ENCODE measurements around the gene FGF18.

FGF18 gene

DNA sequence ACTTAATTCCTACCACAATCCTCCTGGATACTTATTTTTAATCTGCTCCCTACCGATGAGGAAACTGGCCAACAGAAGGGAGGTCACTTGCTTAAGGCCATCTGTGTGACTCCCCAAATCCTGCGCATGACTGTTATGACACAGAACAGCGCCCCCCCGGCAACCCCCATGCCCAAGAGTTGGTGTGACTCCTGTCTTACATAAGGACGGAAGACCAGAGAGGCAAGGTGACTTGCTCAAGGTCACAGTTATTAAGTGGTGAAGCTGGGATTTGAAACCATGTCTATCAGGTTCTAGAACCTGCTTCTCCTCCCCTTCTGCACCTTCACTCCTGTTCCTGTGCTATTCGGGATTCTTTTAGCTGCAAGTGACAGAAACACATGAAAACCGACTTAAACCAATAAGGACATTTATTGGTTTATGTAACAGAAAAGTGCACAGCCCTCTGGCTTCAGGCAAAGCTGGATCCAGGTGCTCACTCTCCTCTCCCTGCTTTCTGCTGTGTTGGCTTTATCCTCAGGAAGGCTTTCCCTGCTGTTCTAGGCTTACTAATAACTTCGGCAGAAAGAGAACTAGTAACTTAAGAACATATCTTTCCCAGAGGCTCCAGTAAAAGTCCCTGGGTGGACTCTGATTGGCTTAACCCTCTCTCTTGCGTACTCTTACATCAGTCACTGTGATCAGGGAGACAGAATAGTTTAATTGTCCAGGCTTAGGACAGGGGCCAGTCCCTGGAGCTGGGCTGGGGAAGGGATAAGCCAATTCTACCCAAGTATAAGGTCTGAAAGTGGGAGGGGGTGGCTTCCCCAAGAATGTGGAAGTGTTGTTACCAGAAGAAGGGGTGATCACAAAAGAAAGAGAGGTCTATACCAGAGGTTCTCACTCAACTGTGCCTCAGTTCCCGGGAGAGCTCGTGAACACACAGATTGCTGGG lies 43.7 kb downstream of the FGF18 start:
- no peak for DNase-seq (ENCODE audit: low read depth)
- TF ChIP-seq, protein P1, sequence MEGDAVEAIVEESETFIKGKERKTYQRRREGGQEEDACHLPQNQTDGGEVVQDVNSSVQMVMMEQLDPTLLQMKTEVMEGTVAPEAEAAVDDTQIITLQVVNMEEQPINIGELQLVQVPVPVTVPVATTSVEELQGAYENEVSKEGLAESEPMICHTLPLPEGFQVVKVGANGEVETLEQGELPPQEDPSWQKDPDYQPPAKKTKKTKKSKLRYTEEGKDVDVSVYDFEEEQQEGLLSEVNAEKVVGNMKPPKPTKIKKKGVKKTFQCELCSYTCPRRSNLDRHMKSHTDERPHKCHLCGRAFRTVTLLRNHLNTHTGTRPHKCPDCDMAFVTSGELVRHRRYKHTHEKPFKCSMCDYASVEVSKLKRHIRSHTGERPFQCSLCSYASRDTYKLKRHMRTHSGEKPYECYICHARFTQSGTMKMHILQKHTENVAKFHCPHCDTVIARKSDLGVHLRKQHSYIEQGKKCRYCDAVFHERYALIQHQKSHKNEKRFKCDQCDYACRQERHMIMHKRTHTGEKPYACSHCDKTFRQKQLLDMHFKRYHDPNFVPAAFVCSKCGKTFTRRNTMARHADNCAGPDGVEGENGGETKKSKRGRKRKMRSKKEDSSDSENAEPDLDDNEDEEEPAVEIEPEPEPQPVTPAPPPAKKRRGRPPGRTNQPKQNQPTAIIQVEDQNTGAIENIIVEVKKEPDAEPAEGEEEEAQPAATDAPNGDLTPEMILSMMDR (conservative IDR thresholded peaks at IDR 0.05; ENCODE audit: low read depth, low read length): no peak
- no peak overlapping the region for H3K4me3 ChIP-seq (ENCODE audit: low read length)

DNA sequence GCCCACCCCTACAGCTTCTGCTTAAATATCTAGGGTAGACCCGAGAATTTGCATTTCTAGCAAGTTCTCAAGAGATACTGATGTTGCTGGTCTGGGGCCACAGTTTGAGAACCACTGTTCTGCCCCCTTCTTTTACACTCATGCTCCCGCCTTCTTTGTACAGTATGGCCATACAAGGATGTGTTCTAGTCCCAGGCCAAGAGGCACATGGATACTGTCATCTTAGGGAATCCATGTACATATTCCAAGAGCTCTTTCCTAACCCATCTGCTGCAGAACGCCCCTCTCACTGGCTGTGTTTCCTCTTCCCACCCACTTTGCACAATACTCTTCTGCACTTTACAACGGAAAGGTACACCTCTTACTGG lies 44.4 kb downstream of the FGF18 start:
- TF ChIP-seq, protein P1 (conservative IDR thresholded peaks at IDR 0.05; ENCODE audit: low read depth, low read length): no peak
- no peak overlapping the region for H3K4me3 ChIP-seq (ENCODE audit: low read length)
- no peak for DNase-seq (ENCODE audit: low read depth)

DNA sequence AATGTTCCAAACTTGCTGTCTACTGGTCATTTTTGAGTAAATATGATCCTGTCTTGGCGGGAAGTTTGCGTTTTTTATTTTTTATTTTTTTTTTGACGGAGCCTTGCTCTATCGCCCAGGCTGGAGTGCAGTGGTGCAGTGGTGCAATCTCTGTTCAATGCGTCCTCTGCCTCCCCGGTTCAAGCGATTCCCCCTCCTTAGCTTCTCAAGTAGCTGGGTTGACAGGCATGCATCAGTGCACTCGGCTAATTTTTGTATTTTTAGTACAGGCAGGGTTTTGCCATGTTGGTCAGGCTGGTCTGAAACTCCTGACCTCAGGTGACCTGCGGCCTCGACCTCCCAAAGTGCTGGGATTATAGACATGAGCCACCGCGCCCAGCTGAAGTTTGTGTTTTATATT lies 45.4 kb downstream of the FGF18 start:
- TF ChIP-seq, protein P1 (conservative IDR thresholded peaks at IDR 0.05; ENCODE audit: low read depth, low read length): no peak
- no peak for DNase-seq (ENCODE audit: low read depth)
- no peak overlapping the region for H3K4me3 ChIP-seq (ENCODE audit: low read length)

DNA sequence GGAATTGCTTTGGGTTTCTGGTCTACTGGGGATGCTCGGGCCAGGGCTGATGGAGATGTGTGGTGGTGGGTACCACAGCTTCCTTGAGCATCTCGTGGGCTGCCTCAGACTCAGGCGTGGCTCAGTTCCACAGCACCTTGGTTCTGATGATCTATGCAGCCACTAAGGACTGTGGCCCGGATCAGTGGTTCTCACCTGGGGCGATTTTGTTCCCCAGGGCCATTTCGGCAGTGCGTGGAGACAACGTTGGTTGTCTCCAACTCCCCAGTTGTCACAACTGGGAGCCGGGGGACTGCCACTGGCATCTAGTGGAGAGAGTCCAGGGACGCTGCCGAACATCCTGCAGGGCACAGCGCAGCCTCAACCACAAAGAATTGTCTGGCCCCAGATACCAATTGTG lies 47.7 kb downstream of the FGF18 start:
- no peak overlapping the region for H3K4me3 ChIP-seq (ENCODE audit: low read length)
- TF ChIP-seq, protein P1 (conservative IDR thresholded peaks at IDR 0.05; ENCODE audit: low read depth, low read length): no peak
- DNase-seq (ENCODE audit: low read depth): no peak

DNA sequence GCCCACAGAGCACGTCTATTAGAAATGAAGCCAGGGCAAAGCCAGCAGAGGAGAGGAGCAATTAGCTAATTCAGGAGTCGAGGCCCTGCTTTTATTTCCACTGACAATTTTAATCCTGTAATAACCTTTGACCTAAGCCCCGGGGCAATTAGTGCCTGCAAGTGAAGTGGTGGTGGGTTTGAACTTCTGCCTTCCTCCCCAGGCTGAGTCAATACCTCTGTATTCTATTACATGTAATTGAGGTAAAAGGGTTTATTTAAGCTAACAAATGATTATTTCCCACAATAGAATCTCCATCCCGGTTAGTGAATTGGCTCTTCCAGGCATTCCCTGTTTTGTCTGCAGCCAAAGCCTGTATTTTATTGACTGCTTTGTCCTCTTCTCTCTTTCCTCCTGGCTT lies 49.9 kb downstream of the FGF18 start:
- H3K4me3 ChIP-seq (ENCODE audit: low read length): no peak overlapping the region
- TF ChIP-seq, protein P1 (conservative IDR thresholded peaks at IDR 0.05; ENCODE audit: low read depth, low read length): no peak
- DNase-seq (ENCODE audit: low read depth): no peak

DNA sequence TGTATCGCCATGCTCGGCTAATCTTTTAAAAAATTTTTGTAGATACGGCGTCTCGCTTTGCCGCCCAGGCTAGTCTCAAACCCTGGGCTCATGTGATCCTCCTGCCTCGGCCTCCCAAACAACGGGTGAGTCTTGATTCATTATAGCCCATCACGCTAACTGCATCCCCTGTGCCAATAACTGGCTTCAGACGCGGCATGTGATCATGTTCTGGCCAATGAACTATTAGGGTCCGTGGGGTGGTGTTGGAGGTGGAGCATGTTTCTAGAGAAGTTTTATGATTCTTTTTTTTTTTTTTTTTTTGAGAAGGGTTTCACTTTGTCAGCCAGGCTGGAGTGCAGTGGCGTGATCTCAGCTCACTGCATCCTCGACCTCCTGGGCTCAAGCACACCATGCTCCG lies 51.0 kb downstream of the FGF18 start:
- no peak for DNase-seq (ENCODE audit: low read depth)
- no peak overlapping the region for H3K4me3 ChIP-seq (ENCODE audit: low read length)
- TF ChIP-seq, protein P1 (conservative IDR thresholded peaks at IDR 0.05; ENCODE audit: low read depth, low read length): no peak

DNA sequence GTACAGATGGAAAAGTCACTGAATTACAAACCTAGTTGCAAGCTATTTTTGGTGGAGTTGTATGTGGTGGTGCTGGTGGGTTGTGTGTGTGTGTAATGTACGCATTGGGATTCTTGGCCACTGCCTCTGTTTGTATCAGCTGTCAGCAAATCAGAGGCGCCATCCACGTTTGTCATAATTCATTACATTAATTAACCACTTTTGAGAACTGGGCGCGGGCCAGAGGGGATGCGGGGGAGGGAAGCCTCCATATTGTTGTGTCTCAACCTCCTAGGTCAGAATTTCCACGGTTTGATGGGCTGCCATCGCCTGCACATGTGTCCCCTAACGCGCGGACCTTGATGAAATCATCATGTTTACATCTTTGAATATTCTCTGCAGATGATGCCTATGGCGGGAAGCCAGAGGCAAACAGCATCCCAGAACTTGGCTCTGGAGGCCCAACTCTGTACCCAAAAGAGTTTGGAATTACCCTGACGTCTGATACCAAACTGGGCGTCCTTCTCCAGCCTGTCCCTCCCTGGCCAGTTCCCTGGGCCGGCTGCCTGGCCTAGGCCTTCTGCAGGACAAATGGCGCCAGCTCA lies 54.9 kb downstream of the FGF18 start:
- no peak overlapping the region for H3K4me3 ChIP-seq (ENCODE audit: low read length)
- no peak for DNase-seq (ENCODE audit: low read depth)
- TF ChIP-seq, protein P1 (conservative IDR thresholded peaks at IDR 0.05; ENCODE audit: low read depth, low read length): no peak

All from retinal pigment epithelial cell (primary cell).